ENCODE results near the gene GIMAP8.

- TF ChIP-seq ZFX (IDR thresholded peaks at IDR 0.05; ENCODE audit: borderline replicate concordance) (no peak), CTCF (IDR thresholded peaks at IDR 0.05) (no peak)
Measured at GRCh38 chr7:150476819-150477631, 26.6 kb downstream of the GIMAP8 start.

Data from 22Rv1 (cell line).